Psoas muscle (tissue), 8 donors: ENCODE data around the gene BTLA. TPM values are rescaled to one million over a fixed set of nuclear protein-coding genes. Genes with fewer than 3 reads are reported as not detected.
A peak's percentile ranks its signal among the peaks of the same experiment; 100 is the strongest.

ENCODE experiments used
- ATAC-seq, 4 donors: fragments of 200-7000 bp; cut with Tn5 transposase; one replicate each; pipeline ENCODE4 v1.9.1; 2020; ENCODE audit warnings: moderate library complexity in 3 of 4, mild to moderate bottlenecking in 2 of 4
- DNase-seq, 2 donors: peaks; one replicate each; pipeline ENCODE4 v3.0.0-alpha.2; 2020
- H3K27ac ChIP-seq: fragments of 200-600 bp; one replicate; pipeline ENCODE4 v1.8.0; 2022
- H3K27me3 ChIP-seq, 3 donors: fragments of 200-600 bp in 1 of 3; one replicate each; pipeline versions ENCODE4 v1.6.1 to v1.8.0; 2013 to 2022; ENCODE audit warnings: low read length in 2 of 3, mild to moderate bottlenecking in 2 of 3, moderate library complexity in 1 of 3; ENCODE audit not compliant: insufficient read depth in 3 of 3
- H3K36me3 ChIP-seq, 2 donors: fragments of 200-600 bp in 1 of 2; one replicate each; pipeline versions ENCODE4 v1.6.1 to v1.8.0; 2013 to 2022; ENCODE audit warnings: low read depth in 1 of 2, mild to moderate bottlenecking in 1 of 2, moderate library complexity in 1 of 2; ENCODE audit not compliant: insufficient read depth in 1 of 2
- H3K4me1 ChIP-seq: fragments of 200-600 bp; one replicate; pipeline ENCODE4 v1.8.0; 2022
- H3K4me3 ChIP-seq: fragments of 200-600 bp; one replicate; pipeline ENCODE4 v1.8.0; 2022; ENCODE audit warnings: mild to moderate bottlenecking
- H3K9me3 ChIP-seq: fragments of 200-600 bp; one replicate; pipeline ENCODE4 v1.8.0; 2022
- WGBS, 3 donors: extraction: QIAGEN DNeasy Blood & Tissue Kit; methylation state at CpG; one replicate each; pipeline versions ENCODE4 v1.1.6 to v1.1.7; 2013; 5-methylcytosine and 5-hydroxymethylcytosine counted together
- intact Hi-C, 2 donors: fragments of 100-400 bp; cut with DNase I; formaldehyde crosslinking; loops; one replicate each; pipeline versions ENCODE4 v1.11.0 to v1.14.2; 2022
- long read RNA-seq, 2 donors: library from polyadenylated mRNA; unstranded; transcript quantifications; one replicate each; pipeline ENCODE4 v2.0.0, GENCODE V29; 2021
- polyA plus RNA-seq, 3 donors: library from polyadenylated mRNA; stranded (reverse); fragments of 200-250 nt; gene quantifications; one replicate each; pipeline ENCODE4 v1.2.3, GENCODE V29; 2013
- total RNA-seq, 4 donors: library from RNA; stranded (reverse); fragmentation: NEBNext Ultra II Directional in 2 of 4; extraction: Animal tissue kit (Norgen Biotek cat#: 25700) in 2 of 4; gene quantifications; one replicate each; pipeline versions ENCODE4 v1.2.1 to v1.2.4, GENCODE V29; 2021 to 2023
- TF ChIP-seq, protein P1 (sequence below): fragments of 200-600 bp; IDR thresholded peaks from one replicate; pipeline ENCODE4 v1.8.0; 2022; ENCODE audit warnings: antibody characterized with exemption
- donor health status: healthy with polysubstance abuse.
- donor health status: DM: no; HTN: no; CAD: no; lungs with moderate emphysema.
- donor health status: Bipolar disorder and iron deficiency.
- donor health status: healthy.
- donor health status: DM: yes; HTN: yes; CAD: no.
- donor health status: DM: no; HTN: no; CAD: no.
- donor health status: DM: no; HTN: no; CAD: no.
- donor health status: DM: yes; HTN: yes; CAD: no.

Gene BTLA
- total RNA-seq (under 1 TPM in 2 of 4 donors, not detected in 2; 0.13 to 0.32 TPM), polyA plus RNA-seq (under 1 TPM; 0.01 to 0.14 (median 0.06) TPM)
- long read RNA-seq, donor 1, result 0 reads
- long read RNA-seq, donor 2, result 0 reads

DNA sequence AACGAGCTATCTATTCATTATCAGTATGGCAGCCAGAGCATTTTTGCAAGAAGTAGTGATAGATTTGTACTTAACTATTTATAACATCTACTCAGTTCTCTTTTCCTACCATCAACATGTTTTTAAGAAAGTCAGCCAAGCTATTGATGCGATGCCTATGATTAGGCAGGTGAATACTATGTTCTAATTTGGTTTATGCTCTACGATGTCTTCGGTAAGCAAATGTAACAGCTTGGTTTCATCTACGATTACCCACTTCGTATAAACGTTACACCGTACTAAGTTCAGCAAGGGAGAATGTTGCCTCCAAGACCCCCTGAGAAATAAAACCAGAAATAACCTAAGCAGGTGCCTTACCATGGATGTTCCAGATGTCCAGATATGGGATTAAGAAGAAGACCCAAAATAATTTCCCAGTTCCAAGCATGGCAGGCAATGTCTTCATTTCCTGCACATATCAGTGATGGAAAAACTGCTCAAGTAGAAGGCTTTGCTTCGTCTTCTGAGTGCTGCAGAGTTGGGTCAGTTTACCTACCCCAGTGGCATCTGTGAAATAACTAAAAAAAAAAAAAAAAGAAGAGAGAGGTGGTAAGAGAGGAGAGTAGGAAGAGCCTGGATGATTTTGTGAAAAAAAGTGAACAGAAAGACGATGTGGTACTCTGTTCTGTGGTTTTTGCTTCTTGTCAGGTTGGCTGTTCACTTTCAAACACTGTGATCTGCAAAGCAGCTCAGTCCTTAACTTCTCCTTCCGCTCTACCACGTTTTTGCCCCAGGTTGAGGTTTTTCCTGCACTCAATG lies at the start of gene BTLA:
Gene BTLA (minus strand): TSS at position 559 of the 798 bp plus-strand sequence. CDS start 114 bp downstream, at position 445.
- Histone ChIP-seq H3K4me3 (no peak within 1 kb of the TSS), H3K4me1 (no peaks in the 10 kb centered on the region), H3K36me3 (no peaks in the 10 kb centered on the region), H3K9me3 (no peaks in the 10 kb centered on the region), H3K27me3 (no peaks in the 10 kb centered on the region), H3K27ac (no peak within 1 kb of the TSS)
- DNase-seq (no peak), ATAC-seq (no peak)
- intact Hi-C loops, result no loop called here
- TF ChIP-seq, protein P1, sequence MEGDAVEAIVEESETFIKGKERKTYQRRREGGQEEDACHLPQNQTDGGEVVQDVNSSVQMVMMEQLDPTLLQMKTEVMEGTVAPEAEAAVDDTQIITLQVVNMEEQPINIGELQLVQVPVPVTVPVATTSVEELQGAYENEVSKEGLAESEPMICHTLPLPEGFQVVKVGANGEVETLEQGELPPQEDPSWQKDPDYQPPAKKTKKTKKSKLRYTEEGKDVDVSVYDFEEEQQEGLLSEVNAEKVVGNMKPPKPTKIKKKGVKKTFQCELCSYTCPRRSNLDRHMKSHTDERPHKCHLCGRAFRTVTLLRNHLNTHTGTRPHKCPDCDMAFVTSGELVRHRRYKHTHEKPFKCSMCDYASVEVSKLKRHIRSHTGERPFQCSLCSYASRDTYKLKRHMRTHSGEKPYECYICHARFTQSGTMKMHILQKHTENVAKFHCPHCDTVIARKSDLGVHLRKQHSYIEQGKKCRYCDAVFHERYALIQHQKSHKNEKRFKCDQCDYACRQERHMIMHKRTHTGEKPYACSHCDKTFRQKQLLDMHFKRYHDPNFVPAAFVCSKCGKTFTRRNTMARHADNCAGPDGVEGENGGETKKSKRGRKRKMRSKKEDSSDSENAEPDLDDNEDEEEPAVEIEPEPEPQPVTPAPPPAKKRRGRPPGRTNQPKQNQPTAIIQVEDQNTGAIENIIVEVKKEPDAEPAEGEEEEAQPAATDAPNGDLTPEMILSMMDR, result no peak
- whole genome bisulfite sequencing, 3 donors, result 85 to 91% (median 86%) methylated on average over 12 of the region's 12 CpGs

- no peaks in the 10 kb centered on the region for H3K9me3 ChIP-seq
- intact Hi-C loops, result no loop called here
- no peaks in the 10 kb centered on the region for H3K27me3 ChIP-seq
- ATAC-seq (no peak), DNase-seq (no peak)
- no peak overlapping the region for H3K27ac ChIP-seq
- H3K36me3 ChIP-seq, result peaks cover 5 to 81% of the 10 kb centered on the region in 2 donors
- TF ChIP-seq, protein P1, result no peak
- no peak overlapping the region for H3K4me3 ChIP-seq
- WGBS, 3 donors, result 89 to 94% (median 91%) methylated on average over 5 of the region's 5 CpGs
- H3K4me1 ChIP-seq, result peaks cover 6% of the 10 kb centered on the region
Measured at GRCh38 chr3:112546216-112546759, 47.0 kb upstream of the BTLA start.

- H3K27me3 ChIP-seq, result no peaks in the 10 kb centered on the region
- WGBS, 3 donors, result 98 to 100% (median 99%) methylated on average over 1 of the region's 1 CpG
- H3K4me3 ChIP-seq, result no peak overlapping the region
- H3K36me3 ChIP-seq, result peaks cover 0 to 88% of the 10 kb centered on the region in 2 donors
- intact Hi-C loops, result loop anchor here in 1 of 2 donors (10.0 kb wide), 1 partner anchor 425 kb away; no protein-coding TSS in a partner anchor
- H3K27ac ChIP-seq, result no peak overlapping the region
- no peak for DNase-seq
- no peaks in the 10 kb centered on the region for H3K4me1 ChIP-seq
- TF ChIP-seq, protein P1, result no peak
- H3K9me3 ChIP-seq, result no peaks in the 10 kb centered on the region
- ATAC-seq, result no peak
Measured at GRCh38 chr3:112539825-112540650, 40.8 kb upstream of the BTLA start.

DNA sequence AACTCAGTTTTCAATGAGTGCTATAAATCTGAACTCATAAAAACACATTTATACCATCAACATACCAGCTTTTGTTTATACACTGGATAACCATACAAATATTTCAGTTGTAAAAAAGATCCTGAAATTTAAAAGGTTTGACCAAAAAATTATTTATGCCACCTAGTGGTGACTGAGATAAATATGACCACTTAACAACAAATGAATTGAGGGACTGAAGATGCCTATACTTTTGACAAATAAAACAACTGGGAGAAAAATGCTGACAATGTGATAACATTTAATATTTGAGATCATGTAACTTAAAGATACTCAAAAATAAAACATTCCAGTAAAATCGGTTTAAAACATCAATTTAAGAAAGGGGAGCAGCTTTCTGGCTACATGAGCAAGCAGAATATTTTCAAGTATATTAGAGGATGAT lies 32.1 kb upstream of the BTLA start:
- H3K27ac ChIP-seq, result no peak overlapping the region
- no peaks in the 10 kb centered on the region for H3K9me3 ChIP-seq
- H3K4me1 ChIP-seq, result no peaks in the 10 kb centered on the region
- WGBS, 3 donors, result 9 to 11% (median 10%) methylated on average over 1 of the region's 1 CpG
- intact Hi-C loops, result loop anchor here (2.0 to 10.0 kb wide), 3 partner anchors 239 to 417 kb away; no protein-coding TSS in a partner anchor
- peaks cover 19 to 93% of the 10 kb centered on the region in 2 donors for H3K36me3 ChIP-seq
- TF ChIP-seq, protein P1, result peak; percentile 48
- no peaks in the 10 kb centered on the region for H3K27me3 ChIP-seq
- DNase-seq (no peak), ATAC-seq (no peak)
- H3K4me3 ChIP-seq, result no peak overlapping the region
